GM19467 (cell line): ENCODE data around the gene FTCD.
"Not testable (repeated sequence)": the region's sequence is repeated elsewhere in the genome, so short reads cannot be mapped to it uniquely, and the experiment has no call there.

Source experiments
- ATAC-seq: cut with Tn5 transposase; IDR thresholded peaks from one replicate; pipeline ENCODE4 v1.9.1; 2021; ENCODE audit warnings: mild to moderate bottlenecking, moderate library complexity; ENCODE audit not compliant: unreplicated experiment

FTCD gene

GRCh38 chr21:46155514-46156377, at the start of gene FTCD:
Gene FTCD, minus strand, starts transcription at chr21:46155579. Its CDS starts 56 bp downstream, at chr21:46155523.
- no peak for ATAC-seq

- ATAC-seq, result no peak
These were observed 49.8 kb upstream of the FTCD start for GRCh38 chr21:46205166-46205565.

GRCh38 chr21:46203203-46203600, 47.8 kb upstream of the FTCD start:
- no peak for ATAC-seq

DNA sequence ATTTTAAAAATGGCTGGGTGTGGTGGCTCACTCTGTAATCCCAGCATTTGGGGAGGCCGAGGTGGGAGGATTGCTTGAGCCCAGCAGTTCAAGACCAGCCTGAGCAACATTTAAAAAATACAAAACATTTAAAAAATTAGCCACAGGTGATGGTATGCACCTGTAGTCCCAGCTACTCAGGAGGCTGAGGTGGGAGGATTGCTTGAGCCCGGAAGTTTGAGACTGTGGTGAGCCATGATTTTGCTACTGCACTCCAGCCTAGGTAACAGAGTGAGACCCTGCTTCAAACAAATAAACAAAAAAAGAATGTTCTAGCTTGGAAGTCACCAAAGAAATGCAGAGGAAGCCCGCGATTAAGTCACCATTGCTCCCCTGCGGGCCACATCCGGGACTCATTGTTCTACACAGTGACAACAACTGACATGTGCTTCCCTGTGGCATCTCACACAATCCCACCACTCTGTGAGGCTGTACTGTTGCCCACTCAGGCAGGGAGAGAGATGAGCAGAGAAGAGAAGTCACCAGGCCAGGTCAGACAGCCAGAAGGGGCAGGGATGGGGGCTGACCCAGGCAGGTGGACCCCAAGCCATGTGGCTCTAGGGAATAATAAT, 47.3 kb upstream of the FTCD start:
- ATAC-seq, result no peak

- not testable (repeated sequence) for ATAC-seq
These were observed 45.8 kb upstream of the FTCD start for GRCh38 chr21:46200877-46201803.

DNA sequence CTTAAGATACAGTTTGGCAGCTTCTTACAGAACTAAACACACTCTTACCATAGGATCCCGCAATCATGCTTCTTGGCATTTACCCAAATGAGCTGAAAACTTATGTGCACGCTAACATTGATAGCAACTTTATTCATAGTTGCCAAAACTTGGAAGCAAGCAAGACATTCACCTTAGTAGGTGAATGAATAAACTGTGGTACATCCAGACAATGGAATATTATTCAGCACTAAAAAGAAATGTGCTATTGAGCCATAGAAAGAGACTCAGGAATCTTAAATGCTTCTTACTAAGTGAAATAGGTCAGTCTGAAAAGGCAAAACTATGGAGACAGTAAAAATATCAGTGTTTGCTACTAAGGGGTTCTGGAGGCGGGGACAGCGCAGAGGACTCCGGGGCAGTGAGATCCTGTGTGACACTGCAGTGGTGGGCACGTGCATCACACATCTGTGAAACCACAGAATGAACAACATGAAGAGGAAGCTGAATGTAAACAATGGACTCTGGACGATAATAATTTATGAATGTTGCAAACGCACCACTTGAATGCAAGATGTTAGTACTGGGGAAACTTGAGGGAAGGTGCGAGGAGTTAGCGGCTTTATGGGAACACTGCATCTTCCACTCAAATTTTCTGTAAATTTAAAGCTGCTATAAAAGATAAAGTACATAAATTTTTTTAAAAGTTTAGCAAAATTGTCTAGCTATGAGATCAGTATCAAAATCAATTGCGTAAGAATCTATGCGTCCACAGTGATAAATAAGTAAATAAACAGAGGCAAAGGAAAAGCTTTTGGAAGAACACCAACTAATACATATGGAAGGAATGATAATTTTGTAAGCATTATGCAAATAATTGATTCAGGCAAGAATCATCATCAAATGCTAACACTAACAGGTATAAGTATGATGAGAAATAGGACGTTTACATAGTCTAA, 44.3 kb upstream of the FTCD start:
- ATAC-seq, result no peak

- ATAC-seq, result no peak
These were observed 41.4 kb upstream of the FTCD start for GRCh38 chr21:46196733-46197132.

DNA sequence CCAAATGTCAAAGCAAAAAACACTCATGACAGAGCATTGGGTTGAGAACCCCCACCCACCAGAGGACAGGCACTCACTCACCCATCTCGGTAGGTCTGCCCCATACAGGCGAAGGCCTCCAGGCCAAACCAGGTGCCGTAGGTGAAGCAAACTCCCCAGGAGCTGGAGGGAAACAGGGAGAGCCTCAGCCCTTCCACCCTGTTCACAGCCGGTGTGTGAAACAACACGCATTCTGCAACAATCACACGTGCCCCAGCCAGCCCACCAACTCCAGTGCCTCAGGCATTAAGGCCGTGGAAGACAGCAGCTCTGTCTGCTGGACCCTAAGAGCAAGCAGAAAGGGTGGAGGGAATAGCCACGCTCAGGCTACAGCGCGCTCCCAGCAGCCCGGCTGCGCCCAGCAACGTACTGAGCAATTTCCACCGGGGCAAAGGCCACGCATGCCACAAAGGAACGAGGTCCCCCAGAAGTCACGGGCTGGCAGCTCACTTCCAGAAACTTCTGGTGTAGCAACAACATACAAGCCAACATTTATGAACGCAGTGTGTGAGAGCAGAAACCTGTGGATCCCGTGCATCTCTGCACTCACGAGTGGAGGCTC, 40.3 kb upstream of the FTCD start:
- no peak for ATAC-seq

DNA sequence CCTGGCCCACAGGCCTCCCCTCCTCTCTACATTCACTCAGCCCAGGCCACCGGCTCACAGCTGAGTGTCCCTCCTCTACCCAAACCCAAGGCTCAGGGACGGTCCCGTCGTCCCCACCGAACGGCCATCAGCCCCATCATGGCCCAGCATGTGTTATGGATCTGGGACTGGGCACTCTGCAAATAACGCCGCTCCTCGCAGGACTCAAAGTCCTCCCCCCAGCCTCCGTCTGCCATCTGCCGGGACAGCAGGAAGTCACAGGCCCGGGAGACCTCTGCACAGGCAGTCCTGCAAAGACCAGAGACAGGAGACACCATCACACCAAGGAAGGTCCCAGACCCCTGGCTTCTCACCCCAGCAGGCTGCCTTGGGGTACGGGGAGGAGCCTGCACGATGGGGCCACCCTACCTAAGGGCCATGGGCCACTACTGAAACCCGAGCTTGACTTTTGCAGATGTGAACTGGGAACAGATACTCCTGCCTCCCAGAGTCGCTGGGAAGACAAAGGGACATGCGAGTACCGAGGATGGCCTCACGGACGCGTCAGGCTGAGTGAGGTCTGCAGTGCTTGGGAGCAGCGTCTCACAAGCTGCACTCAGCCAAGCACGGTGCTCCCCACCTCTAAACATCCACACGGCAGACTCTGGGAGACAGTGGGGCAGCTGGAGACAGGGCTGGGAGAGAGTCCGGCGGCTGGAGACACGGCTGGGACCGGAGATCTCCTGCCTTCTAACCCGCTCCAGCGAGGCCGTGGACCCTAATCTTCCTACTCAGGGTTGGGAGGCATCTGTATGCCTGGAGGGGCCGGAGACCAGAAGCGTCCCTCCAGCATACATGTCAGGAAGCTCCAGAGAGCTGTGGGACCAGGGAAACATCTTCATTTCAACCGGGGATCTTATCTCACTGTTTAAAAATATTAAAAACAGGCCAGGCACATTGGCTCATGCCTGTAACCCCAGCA, 39.3 kb upstream of the FTCD start:
- ATAC-seq, result no peak

GRCh38 chr21:46193829-46194373, 38.5 kb upstream of the FTCD start:
- no peak for ATAC-seq

DNA sequence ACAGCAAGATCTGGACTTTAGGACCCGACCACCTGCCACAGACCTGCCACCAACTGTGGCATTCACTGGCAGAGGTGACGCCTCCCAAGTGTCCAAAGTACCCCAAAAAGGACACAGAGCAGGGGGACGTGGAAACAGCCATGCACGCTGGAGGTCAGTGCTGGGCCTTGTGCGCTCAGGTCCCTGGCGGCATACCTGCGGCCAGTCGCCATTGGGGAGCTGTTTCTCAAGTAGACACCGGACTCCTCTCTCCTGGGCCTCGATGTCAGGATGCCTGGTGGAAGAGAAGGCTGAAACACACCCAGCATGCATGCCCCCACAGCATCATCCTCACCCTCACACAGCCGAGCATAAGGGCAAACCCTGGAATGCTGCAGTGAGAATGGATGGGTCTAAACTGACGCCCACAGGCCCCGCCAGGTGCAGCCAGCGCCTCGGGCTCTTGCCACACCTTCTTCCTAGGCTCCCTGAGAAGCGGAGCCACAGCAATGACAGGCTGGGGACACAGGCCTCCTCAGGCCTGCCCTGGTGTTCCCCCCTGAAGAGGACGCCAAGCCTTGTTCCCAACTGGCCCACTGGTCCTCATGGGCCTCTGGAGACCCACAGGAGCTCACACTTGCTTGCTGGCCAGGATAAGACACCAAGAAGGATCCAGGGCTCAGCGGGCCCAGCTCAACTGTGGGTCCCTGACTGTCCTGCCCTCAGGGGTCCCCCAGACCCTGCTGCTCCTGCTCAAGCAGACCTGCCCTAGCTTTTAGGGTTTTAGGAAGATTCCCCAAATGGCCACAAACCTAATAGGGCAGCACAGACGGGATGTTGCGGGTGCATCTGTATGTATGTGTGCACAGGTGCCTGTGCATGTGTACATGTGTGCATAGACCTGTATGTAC, 36.6 kb upstream of the FTCD start:
- ATAC-seq, result no peak

GRCh38 chr21:46191257-46191685, 35.9 kb upstream of the FTCD start:
- no peak for ATAC-seq

DNA sequence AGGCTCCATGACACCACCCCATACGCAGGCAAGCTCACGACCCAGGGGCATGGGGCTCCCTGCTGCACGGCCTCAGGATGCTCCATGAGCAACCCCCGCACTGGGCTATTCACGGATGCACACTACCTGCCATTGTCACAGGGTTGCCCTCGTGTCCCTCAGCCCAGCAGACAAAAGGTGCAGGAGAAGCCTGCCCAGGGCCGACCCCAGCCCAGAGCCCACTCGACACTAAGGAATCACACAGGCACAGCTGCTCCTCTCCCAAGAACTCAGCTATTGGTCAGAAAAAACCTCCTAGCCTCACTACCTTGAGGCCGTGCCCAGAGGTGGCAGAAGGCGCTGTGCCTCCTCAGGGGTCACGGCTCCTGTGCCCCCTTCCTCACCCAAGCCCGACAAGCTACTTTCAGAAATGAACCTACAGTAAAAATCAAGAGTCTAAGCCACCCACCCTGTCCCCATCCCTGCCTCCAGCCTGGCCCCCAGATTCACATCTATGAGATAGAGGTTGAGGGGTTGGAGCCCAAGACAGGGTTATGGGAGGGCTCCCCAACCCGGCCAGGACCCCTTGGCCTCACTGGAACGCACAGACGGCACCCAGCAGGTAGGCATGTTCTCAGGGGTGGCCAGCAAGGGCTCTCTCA, 35.2 kb upstream of the FTCD start:
- ATAC-seq, result no peak

DNA sequence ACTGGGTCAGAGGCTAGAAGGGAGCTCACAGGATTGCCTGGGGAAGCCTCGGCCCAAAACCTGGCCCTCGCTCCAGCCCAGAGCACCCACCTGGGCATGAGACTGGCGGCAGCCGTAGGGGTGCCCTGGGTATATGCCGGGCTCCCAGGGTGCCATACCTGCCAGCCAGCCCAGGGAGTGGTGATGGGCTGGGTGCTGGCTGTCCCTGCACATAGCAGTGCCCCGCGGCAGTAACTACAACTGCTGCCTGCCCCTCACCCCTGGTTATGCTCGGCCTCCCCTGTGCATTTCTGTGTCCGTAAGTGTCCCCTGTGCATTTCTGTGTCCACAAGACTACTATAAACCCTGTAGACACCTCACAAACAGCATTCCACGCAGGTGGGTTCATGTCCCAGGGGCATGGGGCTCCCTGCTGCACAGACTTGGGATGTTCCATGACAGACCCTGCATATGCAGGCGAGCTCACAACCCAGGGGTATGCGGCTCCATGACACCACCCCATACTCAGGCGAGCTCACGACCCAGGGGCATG, 34.6 kb upstream of the FTCD start:
- no peak for ATAC-seq

DNA sequence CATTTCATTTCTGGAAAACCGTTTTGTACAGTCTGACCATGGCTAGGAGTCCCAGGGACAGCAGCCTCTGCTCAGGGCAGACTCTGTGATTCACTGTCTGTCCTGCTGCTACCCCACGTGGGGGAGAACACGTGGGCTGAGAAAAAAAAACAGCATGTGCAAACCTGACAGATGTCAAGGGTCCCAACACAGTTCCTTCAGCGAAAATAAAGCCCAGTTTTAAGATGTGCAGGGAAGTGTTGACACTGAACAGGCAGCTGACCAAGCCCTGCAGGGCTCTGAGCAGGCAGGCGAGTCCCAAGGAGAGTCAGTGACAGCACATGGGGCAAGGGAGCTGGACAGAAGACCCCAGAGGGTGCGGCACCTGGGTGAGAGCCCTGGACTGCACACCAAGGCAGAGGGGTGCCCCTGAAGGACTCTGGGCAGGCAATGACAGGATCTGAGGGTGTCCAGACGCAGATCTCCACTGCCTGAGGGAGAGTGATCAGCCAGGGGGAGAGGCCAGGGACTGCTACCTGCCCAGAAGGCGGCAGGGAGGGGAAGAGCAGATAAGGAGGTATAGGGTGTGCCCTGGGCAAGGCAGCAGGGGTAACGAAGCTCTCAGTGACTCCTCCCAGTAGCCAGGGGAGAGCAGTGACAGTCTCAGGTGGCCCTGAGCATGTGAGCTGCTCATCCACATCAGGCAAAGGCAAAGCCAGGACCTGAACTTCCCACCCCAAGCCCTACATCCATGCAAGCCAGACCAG, 34.0 kb upstream of the FTCD start:
- ATAC-seq, result no peak
